Body of pancreas (tissue), 4 donors: Measurements from ENCODE around the gene FHOD3. TPM values are rescaled to one million over a fixed set of nuclear protein-coding genes. Genes with fewer than 3 reads are reported as not detected.

Experiments
- ATAC-seq: fragments of 150-250 bp; one replicate; pipeline ENCODE4 v1.9.1; 2016
- DNase-seq, 4 donors: peaks; one replicate each; pipeline ENCODE4 v3.0.0-alpha.2; 2019
- H3K27ac ChIP-seq, 4 donors: fragments of 200-600 bp; sonication (generic); 1 replicate in 3 of 4; 2 replicates in 1 of 4; pipeline versions ENCODE4 v1.5.1 to v1.6.1; 2016 to 2019; ENCODE audit warnings: mild to moderate bottlenecking in 1 of 4, mixed read lengths in 1 of 4, moderate library complexity in 1 of 4
- H3K27me3 ChIP-seq, 2 donors: fragments of 200-600 bp; sonication (generic); one replicate each; pipeline ENCODE4 v1.6.0; 2016; ENCODE audit warnings: mild to moderate bottlenecking in 1 of 2
- H3K36me3 ChIP-seq, 2 donors: fragments of 200-600 bp; sonication (generic); replicated peaks in 1 of 2; 2 replicates each; pipeline ENCODE4 v1.5.1; 2016; ENCODE audit warnings: low read depth in 2 of 2; ENCODE audit not compliant: insufficient read depth in 1 of 2
- H3K4me1 ChIP-seq: fragments of 200-600 bp; sonication (generic); one replicate; pipeline ENCODE4 v1.6.0; 2016
- H3K4me3 ChIP-seq, 2 donors: fragments of 200-600 bp; sonication (generic); 1 replicate in 1 of 2; 2 replicates in 1 of 2; pipeline ENCODE4 v1.5.1; 2016 to 2019
- H3K9me3 ChIP-seq, 3 donors: fragments of 200-600 bp; sonication (generic); 1 replicate in 2 of 3; 2 replicates in 1 of 3; pipeline ENCODE4 v1.5.1; 2016
- POLR2A ChIP-seq, 3 donors: fragments of 450-650 bp; IDR thresholded peaks; one replicate each; pipeline ENCODE4 v1.6.1; 2016; ENCODE audit warnings: antibody characterized with exemption in 3 of 3, mild to moderate bottlenecking in 2 of 3
- WGBS, 2 donors: methylation state at CpG; one replicate each; pipeline ENCODE4 v1.1.5; 2017; 5-methylcytosine and 5-hydroxymethylcytosine counted together
- intact Hi-C: fragments of 100-400 bp; cut with DNase I; formaldehyde crosslinking; loops from one replicate; pipeline ENCODE4 v1.15.1; 2023
- total RNA-seq, 2 donors: library from RNA; depleted of rRNA; stranded (reverse); fragments of >200 nt; gene quantifications; one replicate each; pipeline ENCODE4 v1.1.0, GENCODE V29; 2016
- TF ChIP-seq, protein P1 (sequence below), 7 experiments: fragments of 450-650 bp in 4 of 7; fragments of 200-600 bp in 3 of 7; sonication (generic) in 3 of 7; IDR thresholded peaks; one replicate each; pipeline ENCODE4 v1.5.1; 2016 to 2019; ENCODE audit warnings: antibody characterized with exemption in 7 of 7

FHOD3 gene
- total RNA-seq, 2 donors from 2014 or later: 0.52 to 2.0 TPM

DNA sequence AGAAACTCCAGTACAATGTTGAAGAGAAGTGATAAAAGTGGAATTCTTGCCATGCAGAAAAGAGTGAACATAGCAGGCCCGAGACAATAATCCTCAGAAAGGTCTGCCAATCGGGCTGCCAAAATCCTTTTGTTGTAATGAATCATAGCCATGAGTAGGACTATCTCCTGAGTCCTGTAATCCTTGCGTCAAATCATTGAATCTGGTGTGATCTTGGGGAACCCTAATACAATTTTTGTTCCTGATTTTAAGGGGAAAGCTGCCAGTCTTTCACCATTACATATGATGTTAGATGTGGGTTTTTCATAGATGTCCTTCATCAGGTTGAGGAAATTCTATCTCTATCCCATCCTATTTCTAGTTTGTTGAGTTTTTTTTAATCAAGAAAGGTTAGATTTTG is 529.0 kb downstream of the FHOD3 start:
- H3K9me3 ChIP-seq: no peaks in the 10 kb centered on the region
- no peaks in the 10 kb centered on the region for H3K27me3 ChIP-seq
- ATAC-seq (no peak), DNase-seq (no peak)
- H3K4me1 ChIP-seq: peaks cover 27% of the 10 kb centered on the region
- 97 to 98% methylated on average over 3 of the region's 3 CpGs for WGBS, 2 donors
- no peaks in the 10 kb centered on the region for H3K36me3 ChIP-seq
- intact Hi-C loops: no loop called here
- no peak overlapping the region for H3K4me3 ChIP-seq
- TF ChIP-seq, protein P1, sequence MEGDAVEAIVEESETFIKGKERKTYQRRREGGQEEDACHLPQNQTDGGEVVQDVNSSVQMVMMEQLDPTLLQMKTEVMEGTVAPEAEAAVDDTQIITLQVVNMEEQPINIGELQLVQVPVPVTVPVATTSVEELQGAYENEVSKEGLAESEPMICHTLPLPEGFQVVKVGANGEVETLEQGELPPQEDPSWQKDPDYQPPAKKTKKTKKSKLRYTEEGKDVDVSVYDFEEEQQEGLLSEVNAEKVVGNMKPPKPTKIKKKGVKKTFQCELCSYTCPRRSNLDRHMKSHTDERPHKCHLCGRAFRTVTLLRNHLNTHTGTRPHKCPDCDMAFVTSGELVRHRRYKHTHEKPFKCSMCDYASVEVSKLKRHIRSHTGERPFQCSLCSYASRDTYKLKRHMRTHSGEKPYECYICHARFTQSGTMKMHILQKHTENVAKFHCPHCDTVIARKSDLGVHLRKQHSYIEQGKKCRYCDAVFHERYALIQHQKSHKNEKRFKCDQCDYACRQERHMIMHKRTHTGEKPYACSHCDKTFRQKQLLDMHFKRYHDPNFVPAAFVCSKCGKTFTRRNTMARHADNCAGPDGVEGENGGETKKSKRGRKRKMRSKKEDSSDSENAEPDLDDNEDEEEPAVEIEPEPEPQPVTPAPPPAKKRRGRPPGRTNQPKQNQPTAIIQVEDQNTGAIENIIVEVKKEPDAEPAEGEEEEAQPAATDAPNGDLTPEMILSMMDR (IDR thresholded peaks at IDR 0.05): no peak
- TF ChIP-seq POLR2A (IDR thresholded peaks at IDR 0.05): no peak
- H3K27ac ChIP-seq: no peak overlapping the region

DNA sequence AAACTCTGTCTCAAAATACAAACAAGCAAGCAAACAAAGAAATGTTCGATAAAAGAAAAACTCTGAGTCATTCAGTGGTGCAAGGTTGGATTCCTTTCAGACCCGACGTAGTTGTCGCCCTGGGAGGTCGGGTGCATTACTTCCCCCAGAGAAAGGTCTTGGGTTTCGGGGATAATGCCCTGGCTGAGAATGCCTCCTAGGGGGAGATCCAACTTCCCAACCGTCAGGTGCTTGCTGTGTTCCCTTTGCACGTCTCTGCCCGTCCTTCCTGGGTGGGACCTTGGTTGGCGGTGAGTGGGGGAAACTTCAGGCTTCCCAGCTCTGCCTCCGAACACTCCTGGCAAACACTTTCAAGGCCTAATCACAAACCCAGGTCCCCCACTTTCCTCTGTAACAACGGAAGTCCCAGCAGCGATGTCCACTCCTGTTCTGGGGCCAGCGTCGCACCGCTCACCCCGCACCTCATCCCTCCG is 530.7 kb downstream of the FHOD3 start:
- H3K27me3 ChIP-seq: no peaks in the 10 kb centered on the region
- WGBS, 2 donors: 0 to 1% methylated on average over 15 to 18 of the region's 18 CpGs
- no peaks in the 10 kb centered on the region for H3K9me3 ChIP-seq
- H3K4me1 ChIP-seq: peaks cover 27% of the 10 kb centered on the region
- peak overlapping the region; percentile 52 to 96 for H3K4me3 ChIP-seq
- DNase-seq (peak; percentile 41 to 49 (median 48)), ATAC-seq (peak; percentile 51)
- no peaks in the 10 kb centered on the region for H3K36me3 ChIP-seq
- H3K27ac ChIP-seq: peak overlapping the region; percentile 80 to 93 (median 88)
- intact Hi-C loops: no loop called here
- peak in 1 of 3 donors; percentile 80 for TF ChIP-seq POLR2A (IDR thresholded peaks at IDR 0.05)
- TF ChIP-seq, protein P1 (IDR thresholded peaks at IDR 0.05): no peak

DNA sequence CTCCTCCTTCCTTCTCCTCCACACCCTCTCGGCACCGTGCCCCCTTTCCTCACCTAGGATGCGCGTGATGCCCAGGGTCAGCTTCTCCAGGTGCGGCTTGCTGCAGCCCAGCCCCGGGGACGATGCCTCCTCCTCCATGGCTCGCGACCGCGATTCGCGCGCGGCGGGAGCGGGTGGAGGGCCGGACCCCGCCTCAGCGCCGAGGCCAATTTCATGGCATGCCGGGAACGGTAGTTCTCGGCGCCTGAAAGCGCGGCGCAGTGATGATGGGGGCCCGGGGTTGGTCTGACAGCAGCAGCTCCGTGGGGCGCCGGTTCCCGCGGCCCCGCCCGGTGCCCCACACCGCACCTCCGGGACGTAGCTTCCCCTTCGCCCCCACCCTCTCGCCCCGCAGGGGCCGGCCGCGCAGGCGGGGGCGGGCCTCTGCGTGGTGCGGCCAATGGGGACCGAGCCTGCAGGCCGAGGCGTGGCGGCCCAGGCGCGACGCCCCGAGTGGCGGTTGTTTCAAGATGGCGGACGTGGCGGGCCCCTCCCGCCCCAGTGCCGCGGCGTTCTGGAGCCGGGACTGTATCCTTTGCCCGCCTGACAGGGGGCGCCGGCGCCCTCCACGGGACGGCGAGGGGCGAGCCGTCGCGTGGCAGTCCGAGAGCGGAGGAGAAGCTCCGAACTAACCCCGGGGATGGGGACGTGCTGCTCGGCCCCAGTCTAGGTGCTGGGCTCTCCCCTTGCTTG is 531.3 kb downstream of the FHOD3 start, which contains the start of the genes KIAA1328 and TPGS2:
KIAA1328 (plus strand) TSS at position 498 of the 732 bp plus-strand sequence; CDS start at position 510, 12 bp downstream.
TPGS2 (minus strand) TSS at position 373 of the 732 bp plus-strand sequence; CDS start at position 138, 235 bp downstream.
- 1 to 2% methylated on average over 7 to 66 of the region's 83 CpGs for WGBS, 2 donors
- ATAC-seq: peak; percentile 91

More for the DNA sequence above, 531.3 kb downstream of the FHOD3 start, which contains the start of the genes KIAA1328 and TPGS2:
- Histone ChIP-seq H3K36me3 (no peaks in the 10 kb centered on the region), H3K27me3 (no peaks in the 10 kb centered on the region), H3K9me3 (no peaks in the 10 kb centered on the region), H3K4me1 (peaks cover 27% of the 10 kb centered on the region), H3K27ac (peak within 1 kb of the TSS; percentile 80 to 93 (median 88)), H3K4me3 (peak within 1 kb of the TSS; percentile 52 to 96)
- intact Hi-C loops: no loop called here
- peak; percentile 76 to 87 (median 84) for DNase-seq
- peak; percentile 45 to 83 (median 82) for TF ChIP-seq POLR2A (IDR thresholded peaks at IDR 0.05)
- TF ChIP-seq, protein P1 (IDR thresholded peaks at IDR 0.05): peak in 6 of 7 experiments; percentile 11 to 50 (median 38)

Other genes with a start within 250 kb of the FHOD3 start
- 10 to 100 TPM; 36.3 to 66.6 TPM for gene RPRD1A, start 230.2 kb upstream of the FHOD3 start, total RNA-seq
- 10 to 100 TPM; 22.6 to 22.7 TPM for gene SLC39A6, start 168.4 kb upstream of the FHOD3 start, total RNA-seq
- gene ELP2, start 167.8 kb upstream of the FHOD3 start, total RNA-seq: 10 to 100 TPM; 44.2 to 56.8 TPM
- gene MOCOS, start 110.2 kb upstream of the FHOD3 start, total RNA-seq: 1 to 10 TPM; 1.0 to 1.3 TPM